HEK293 (cell line): ENCODE results near the gene COMMD7.
A peak's percentile ranks its signal among the peaks of the same experiment; 100 is the strongest.

Source experiments
- CTCF ChIA-PET: fragments of 350-600 bp; formaldehyde crosslinking; extraction: SDS; loops from one replicate; lab custom pipeline; 2021; ENCODE audit warnings: antibody characterized with exemption; lab: Yijun Ruan, JAX
- POLR2A ChIA-PET: fragments of 300-600 bp; formaldehyde crosslinking; extraction: SDS; loops from one replicate; lab custom pipeline; 2020; ENCODE audit warnings: antibody characterized with exemption, inconsistent platforms; lab: Yijun Ruan, JAX
- H3K27ac ChIP-seq: fragments of 200-500 bp; sonication (Bioruptor generic); 2 replicates; pipeline ENCODE4 v1.5.1; 2014; ENCODE audit warnings: low read depth, low read length, control low read depth, inconsistent platforms; ENCODE audit errors: extremely low read depth
- H3K36me3 ChIP-seq, 2 experiments: fragments of 200-500 bp in 1 of 2; sonication (Bioruptor generic) in 1 of 2; 1 replicate in 1 of 2; 2 replicates in 1 of 2; pipeline ENCODE4 v1.5.1; 2014 to 2017; ENCODE audit warnings: inconsistent platforms in 2 of 2, low read length in 2 of 2; ENCODE audit not compliant: control insufficient read depth in 2 of 2, insufficient read depth in 1 of 2
- H3K4me1 ChIP-seq: fragments of 200-500 bp; sonication (Bioruptor generic); 2 replicates; pipeline ENCODE4 v1.5.1; 2014; ENCODE audit warnings: mild to moderate bottlenecking, low read length, inconsistent platforms; ENCODE audit not compliant: control insufficient read depth, insufficient read depth
- H3K4me3 ChIP-seq: 2 replicates; pipeline ENCODE4 v1.5.1; 2011; ENCODE audit warnings: low read depth, mild to moderate bottlenecking, control low read depth, low read length, moderate library complexity
- H3K9me3 ChIP-seq: fragments of 200-500 bp; sonication (Bioruptor generic); 2 replicates; pipeline ENCODE4 v1.5.1; 2014; ENCODE audit warnings: low read depth, low read length, inconsistent platforms; ENCODE audit not compliant: control insufficient read depth, insufficient read depth
- EGR2 ChIP-seq: fragments of 450-650 bp; formaldehyde crosslinking; IDR thresholded peaks from 2 replicates; pipeline ENCODE4 v1.5.1; 2016; ENCODE audit warnings: low read depth, missing biosample characterization, missing genetic modification characterization
- GLIS1 ChIP-seq: fragments of 450-650 bp; formaldehyde crosslinking; IDR thresholded peaks from 2 replicates; pipeline ENCODE4 v1.5.1; 2016; ENCODE audit warnings: missing biosample characterization, missing genetic modification characterization
- PRDM1 ChIP-seq: fragments of 450-650 bp; formaldehyde crosslinking; IDR thresholded peaks from 2 replicates; pipeline ENCODE4; 2016; ENCODE audit warnings: missing biosample characterization, missing genetic modification characterization
- SALL2 ChIP-seq: fragments of 450-650 bp; formaldehyde crosslinking; IDR thresholded peaks from 2 replicates; pipeline ENCODE4 v1.5.0; 2017; ENCODE audit warnings: missing biosample characterization, mild to moderate bottlenecking, missing genetic modification characterization, borderline replicate concordance
- ZBTB17 ChIP-seq: fragments of 450-650 bp; formaldehyde crosslinking; IDR thresholded peaks from 2 replicates; pipeline ENCODE4 v1.5.1; 2016; ENCODE audit warnings: missing biosample characterization, missing genetic modification characterization
- ZBTB26 ChIP-seq: fragments of 450-650 bp; formaldehyde crosslinking; optimal IDR thresholded peaks from 2 replicates; pipeline ENCODE3; 2016; ENCODE audit warnings: missing biosample characterization, mild to moderate bottlenecking, missing genetic modification characterization
- ZFHX2 ChIP-seq: fragments of 450-650 bp; formaldehyde crosslinking; conservative IDR thresholded peaks from 2 replicates; pipeline ENCODE4 v1.5.1; 2016; ENCODE audit warnings: missing biosample characterization, missing genetic modification characterization
- ZFP37 ChIP-seq: fragments of 450-650 bp; formaldehyde crosslinking; IDR thresholded peaks from 2 replicates; pipeline ENCODE4 v1.5.1; 2016; ENCODE audit warnings: missing biosample characterization, missing genetic modification characterization
- ZFP69B ChIP-seq: fragments of 450-650 bp; formaldehyde crosslinking; IDR thresholded peaks from 2 replicates; pipeline ENCODE4 v1.5.1; 2016; ENCODE audit warnings: missing biosample characterization, missing genetic modification characterization
- ZNF132 ChIP-seq: fragments of 450-650 bp; formaldehyde crosslinking; IDR thresholded peaks from 2 replicates; pipeline ENCODE4 v1.5.1; 2017; ENCODE audit warnings: missing biosample characterization, missing genetic modification characterization, borderline replicate concordance
- ZNF148 ChIP-seq: fragments of 450-650 bp; formaldehyde crosslinking; IDR thresholded peaks from 2 replicates; pipeline ENCODE4 v1.5.0; 2017; ENCODE audit warnings: missing biosample characterization, missing genetic modification characterization, borderline replicate concordance
- ZNF157 ChIP-seq: fragments of 450-650 bp; formaldehyde crosslinking; IDR thresholded peaks from 2 replicates; pipeline ENCODE4 v1.5.1; 2016; ENCODE audit warnings: missing biosample characterization, missing genetic modification characterization
- ZNF174 ChIP-seq: fragments of 450-650 bp; formaldehyde crosslinking; IDR thresholded peaks from 2 replicates; pipeline ENCODE4 v1.5.0; 2017; ENCODE audit warnings: missing biosample characterization, mild to moderate bottlenecking, missing genetic modification characterization
- ZNF184 ChIP-seq: fragments of 450-650 bp; IDR thresholded peaks from 2 replicates; pipeline ENCODE4 v1.5.1; 2018; ENCODE audit warnings: missing biosample characterization, mild to moderate bottlenecking, missing genetic modification characterization
- ZNF416 ChIP-seq: fragments of 450-650 bp; formaldehyde crosslinking; IDR thresholded peaks from 2 replicates; pipeline ENCODE4 v1.5.1; 2016; ENCODE audit warnings: missing biosample characterization, missing genetic modification characterization
- ZNF473 ChIP-seq: fragments of 450-650 bp; formaldehyde crosslinking; IDR thresholded peaks from 2 replicates; pipeline ENCODE4 v1.5.1; 2017; ENCODE audit warnings: missing biosample characterization, missing genetic modification characterization
- ZNF514 ChIP-seq: fragments of 450-650 bp; formaldehyde crosslinking; IDR thresholded peaks from 2 replicates; pipeline ENCODE4 v1.5.1; 2016; ENCODE audit warnings: missing biosample characterization, missing genetic modification characterization
- ZNF701 ChIP-seq: fragments of 450-650 bp; formaldehyde crosslinking; IDR thresholded peaks from 2 replicates; pipeline ENCODE4 v1.5.1; 2016; ENCODE audit warnings: missing biosample characterization, missing genetic modification characterization
- ZNF843 ChIP-seq: fragments of 450-650 bp; formaldehyde crosslinking; IDR thresholded peaks from 2 replicates; pipeline ENCODE4 v1.5.1; 2016; ENCODE audit warnings: missing biosample characterization, missing genetic modification characterization
- TF ChIP-seq, protein P1 (sequence below): fragments of 450-650 bp; formaldehyde crosslinking; IDR thresholded peaks from 2 replicates; pipeline ENCODE4 v1.5.1; 2016; ENCODE audit warnings: missing biosample characterization, missing genetic modification characterization
- TF ChIP-seq, protein P2 (sequence below): fragments of 450-650 bp; IDR thresholded peaks from 2 replicates; pipeline ENCODE4 v1.5.1; 2018; ENCODE audit warnings: missing biosample characterization, missing genetic modification characterization

The COMMD7 gene

GRCh38 chr20:32680544-32681174, 62.6 kb downstream of the COMMD7 start:
- ChIA-PET POLR2A (interaction anchor here (0.6 to 1.3 kb wide), 2 partner anchors 19 to 82 kb away, joined by 3 to 4 read pairs; no protein-coding TSS in a partner anchor), CTCF (interaction anchor here (0.6 to 1.9 kb wide), 7 partner anchors 13 to 199 kb away, joined by 3 to 20 read pairs (median 4); no protein-coding TSS in a partner anchor)
- Histone ChIP-seq H3K9me3 (no peaks in the 10 kb centered on the region), H3K4me1 (no peaks in the 10 kb centered on the region), H3K36me3 (no peaks in the 10 kb centered on the region), H3K4me3 (no peak overlapping the region), H3K27ac (no peak overlapping the region)
- TF ChIP-seq ZFHX2 (tag by site-specific recombination) (0 out of 2 replicates have a peak, but pooled peaks have one; percentile 6), EGR2 (tag by site-specific recombination) (peak; percentile 55), ZNF174 (tag by site-specific recombination) (no peak), ZBTB17 (peak; percentile 96)

DNA sequence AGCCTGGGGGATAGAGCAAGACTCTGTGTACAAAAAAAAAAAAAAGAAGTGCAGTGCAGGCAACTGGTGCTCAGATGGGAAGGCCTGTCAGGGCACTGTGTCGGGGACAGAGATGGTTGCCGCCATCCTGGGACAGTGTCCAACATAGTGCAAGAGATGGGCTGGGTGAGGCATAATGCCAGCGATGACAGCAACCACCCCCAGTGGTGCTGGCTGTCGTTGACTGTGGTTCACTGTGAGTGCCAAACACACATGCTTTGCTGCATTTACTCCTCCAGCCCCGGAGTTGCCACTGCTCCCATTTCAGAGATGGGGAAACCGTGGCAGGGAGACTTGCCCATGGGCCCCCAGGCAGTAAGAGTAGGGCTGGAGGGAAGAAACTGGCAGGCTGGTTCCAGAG, 64.3 kb downstream of the COMMD7 start:
- H3K9me3 ChIP-seq, result no peaks in the 10 kb centered on the region
- H3K4me3 ChIP-seq, result no peak overlapping the region
- no peak overlapping the region for H3K27ac ChIP-seq
- CTCF ChIA-PET, result interaction anchor here (9.0 kb wide), 1 partner anchor 99 kb away, joined by 244 read pairs; no protein-coding TSS in a partner anchor
- H3K36me3 ChIP-seq, result no peaks in the 10 kb centered on the region
- POLR2A ChIA-PET, result no interaction called here
- peak; percentile 59; the same call in 1 of the 2 replicates for TF ChIP-seq GLIS1
- TF ChIP-seq, protein P1, sequence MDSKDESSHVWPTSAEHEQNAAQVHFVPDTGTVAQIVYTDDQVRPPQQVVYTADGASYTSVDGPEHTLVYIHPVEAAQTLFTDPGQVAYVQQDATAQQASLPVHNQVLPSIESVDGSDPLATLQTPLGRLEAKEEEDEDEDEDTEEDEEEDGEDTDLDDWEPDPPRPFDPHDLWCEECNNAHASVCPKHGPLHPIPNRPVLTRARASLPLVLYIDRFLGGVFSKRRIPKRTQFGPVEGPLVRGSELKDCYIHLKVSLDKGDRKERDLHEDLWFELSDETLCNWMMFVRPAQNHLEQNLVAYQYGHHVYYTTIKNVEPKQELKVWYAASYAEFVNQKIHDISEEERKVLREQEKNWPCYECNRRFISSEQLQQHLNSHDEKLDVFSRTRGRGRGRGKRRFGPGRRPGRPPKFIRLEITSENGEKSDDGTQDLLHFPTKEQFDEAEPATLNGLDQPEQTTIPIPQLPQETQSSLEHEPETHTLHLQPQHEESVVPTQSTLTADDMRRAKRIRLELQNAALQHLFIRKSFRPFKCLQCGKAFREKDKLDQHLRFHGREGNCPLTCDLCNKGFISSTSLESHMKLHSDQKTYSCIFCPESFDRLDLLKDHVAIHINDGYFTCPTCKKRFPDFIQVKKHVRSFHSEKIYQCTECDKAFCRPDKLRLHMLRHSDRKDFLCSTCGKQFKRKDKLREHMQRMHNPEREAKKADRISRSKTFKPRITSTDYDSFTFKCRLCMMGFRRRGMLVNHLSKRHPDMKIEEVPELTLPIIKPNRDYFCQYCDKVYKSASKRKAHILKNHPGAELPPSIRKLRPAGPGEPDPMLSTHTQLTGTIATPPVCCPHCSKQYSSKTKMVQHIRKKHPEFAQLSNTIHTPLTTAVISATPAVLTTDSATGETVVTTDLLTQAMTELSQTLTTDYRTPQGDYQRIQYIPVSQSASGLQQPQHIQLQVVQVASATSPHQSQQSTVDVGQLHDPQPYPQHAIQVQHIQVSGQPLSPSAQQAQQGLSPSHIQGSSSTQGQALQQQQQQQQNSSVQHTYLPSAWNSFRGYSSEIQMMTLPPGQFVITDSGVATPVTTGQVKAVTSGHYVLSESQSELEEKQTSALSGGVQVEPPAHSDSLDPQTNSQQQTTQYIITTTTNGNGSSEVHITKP (tag by site-specific recombination), result peak; percentile 95
- TF ChIP-seq ZFP69B (tag by site-specific recombination), result no peak
- TF ChIP-seq PRDM1 (tag by site-specific recombination), result no peak
- TF ChIP-seq ZNF843 (tag by site-specific recombination), result no peak
- no peaks in the 10 kb centered on the region for H3K4me1 ChIP-seq

GRCh38 chr20:32675223-32675975, 67.9 kb downstream of the COMMD7 start:
- no peaks in the 10 kb centered on the region for H3K9me3 ChIP-seq
- no peaks in the 10 kb centered on the region for H3K4me1 ChIP-seq
- ChIA-PET POLR2A (interaction anchor here (3.4 kb wide), 1 partner anchor 103 kb away, joined by 13 read pairs; no protein-coding TSS in a partner anchor), CTCF (interaction anchor here (0.7 to 9.0 kb wide), 7 partner anchors 44 to 622 kb away, joined by 3 to 244 read pairs (median 9); no protein-coding TSS in a partner anchor)
- no peak overlapping the region for H3K27ac ChIP-seq
- H3K4me3 ChIP-seq, result no peak overlapping the region
- H3K36me3 ChIP-seq, result no peaks in the 10 kb centered on the region
- TF ChIP-seq, protein P2, sequence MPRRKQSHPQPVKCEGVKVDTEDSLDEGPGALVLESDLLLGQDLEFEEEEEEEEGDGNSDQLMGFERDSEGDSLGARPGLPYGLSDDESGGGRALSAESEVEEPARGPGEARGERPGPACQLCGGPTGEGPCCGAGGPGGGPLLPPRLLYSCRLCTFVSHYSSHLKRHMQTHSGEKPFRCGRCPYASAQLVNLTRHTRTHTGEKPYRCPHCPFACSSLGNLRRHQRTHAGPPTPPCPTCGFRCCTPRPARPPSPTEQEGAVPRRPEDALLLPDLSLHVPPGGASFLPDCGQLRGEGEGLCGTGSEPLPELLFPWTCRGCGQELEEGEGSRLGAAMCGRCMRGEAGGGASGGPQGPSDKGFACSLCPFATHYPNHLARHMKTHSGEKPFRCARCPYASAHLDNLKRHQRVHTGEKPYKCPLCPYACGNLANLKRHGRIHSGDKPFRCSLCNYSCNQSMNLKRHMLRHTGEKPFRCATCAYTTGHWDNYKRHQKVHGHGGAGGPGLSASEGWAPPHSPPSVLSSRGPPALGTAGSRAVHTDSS, result no peak
- TF ChIP-seq ZNF148 (tag by site-specific recombination), result no peak
- TF ChIP-seq ZNF514 (tag by site-specific recombination), result no peak
- TF ChIP-seq ZFP37, result no peak
- TF ChIP-seq ZNF132 (tag by site-specific recombination), result no peak
- TF ChIP-seq ZNF157 (tag by site-specific recombination), result no peak
- TF ChIP-seq SALL2 (tag by site-specific recombination), result no peak
- no peak for TF ChIP-seq ZNF416
- TF ChIP-seq ZNF184 (tag by site-specific recombination), result no peak
- TF ChIP-seq ZNF701 (tag by site-specific recombination), result no peak
- no peak for TF ChIP-seq ZBTB26
- TF ChIP-seq ZNF473 (tag by site-specific recombination), result no peak
